ENCODE measurements around the gene SH2D1B.

SH2D1B gene

DNA sequence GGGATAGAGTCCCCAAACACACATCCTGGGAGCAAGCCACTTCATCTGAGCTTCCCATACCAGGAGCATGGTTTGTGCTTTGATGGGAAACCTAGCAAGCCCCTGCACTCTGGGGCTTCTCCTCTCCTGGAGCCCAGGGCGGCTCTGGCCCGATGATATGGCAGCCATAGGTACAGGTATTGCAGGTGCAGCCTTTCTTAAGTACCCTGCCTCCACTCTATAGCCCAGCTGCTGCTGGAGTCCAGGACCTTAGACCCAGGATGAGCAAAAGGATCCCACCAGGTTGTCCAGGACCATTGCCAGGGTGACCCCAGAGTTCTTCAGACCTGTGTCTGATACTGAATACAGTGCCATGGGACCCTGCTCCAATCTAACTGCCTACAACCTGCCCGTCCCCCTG lies 26.2 kb downstream of the SH2D1B start:
- no peak for DNase-seq (ENCODE audit: low read depth in 1 of 2, low spot score in 1 of 2)
- Histone ChIP-seq H3K4me3 (replicated peaks; ENCODE audit: insufficient read depth, low read length) (no peak overlapping the region), H3K27me3 (ENCODE audit: insufficient read depth, poor library complexity, severe bottlenecking) (no peaks in the 10 kb centered on the region), H3K27ac (replicated peaks) (no peak overlapping the region)
- TF ChIP-seq POLR2AphosphoS5 (IDR thresholded peaks at IDR 0.05; ENCODE audit: low read depth) (no peak), GABPA (IDR thresholded peaks at IDR 0.05; ENCODE audit: low read depth) (no peak), SPI1 (IDR thresholded peaks at IDR 0.05; ENCODE audit: borderline replicate concordance, low read depth) (no peak)
- TF ChIP-seq, protein P1, sequence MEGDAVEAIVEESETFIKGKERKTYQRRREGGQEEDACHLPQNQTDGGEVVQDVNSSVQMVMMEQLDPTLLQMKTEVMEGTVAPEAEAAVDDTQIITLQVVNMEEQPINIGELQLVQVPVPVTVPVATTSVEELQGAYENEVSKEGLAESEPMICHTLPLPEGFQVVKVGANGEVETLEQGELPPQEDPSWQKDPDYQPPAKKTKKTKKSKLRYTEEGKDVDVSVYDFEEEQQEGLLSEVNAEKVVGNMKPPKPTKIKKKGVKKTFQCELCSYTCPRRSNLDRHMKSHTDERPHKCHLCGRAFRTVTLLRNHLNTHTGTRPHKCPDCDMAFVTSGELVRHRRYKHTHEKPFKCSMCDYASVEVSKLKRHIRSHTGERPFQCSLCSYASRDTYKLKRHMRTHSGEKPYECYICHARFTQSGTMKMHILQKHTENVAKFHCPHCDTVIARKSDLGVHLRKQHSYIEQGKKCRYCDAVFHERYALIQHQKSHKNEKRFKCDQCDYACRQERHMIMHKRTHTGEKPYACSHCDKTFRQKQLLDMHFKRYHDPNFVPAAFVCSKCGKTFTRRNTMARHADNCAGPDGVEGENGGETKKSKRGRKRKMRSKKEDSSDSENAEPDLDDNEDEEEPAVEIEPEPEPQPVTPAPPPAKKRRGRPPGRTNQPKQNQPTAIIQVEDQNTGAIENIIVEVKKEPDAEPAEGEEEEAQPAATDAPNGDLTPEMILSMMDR (IDR thresholded peaks at IDR 0.05; ENCODE audit: insufficient read depth, low read length): no peak
- TF ChIP-seq, protein P2, sequence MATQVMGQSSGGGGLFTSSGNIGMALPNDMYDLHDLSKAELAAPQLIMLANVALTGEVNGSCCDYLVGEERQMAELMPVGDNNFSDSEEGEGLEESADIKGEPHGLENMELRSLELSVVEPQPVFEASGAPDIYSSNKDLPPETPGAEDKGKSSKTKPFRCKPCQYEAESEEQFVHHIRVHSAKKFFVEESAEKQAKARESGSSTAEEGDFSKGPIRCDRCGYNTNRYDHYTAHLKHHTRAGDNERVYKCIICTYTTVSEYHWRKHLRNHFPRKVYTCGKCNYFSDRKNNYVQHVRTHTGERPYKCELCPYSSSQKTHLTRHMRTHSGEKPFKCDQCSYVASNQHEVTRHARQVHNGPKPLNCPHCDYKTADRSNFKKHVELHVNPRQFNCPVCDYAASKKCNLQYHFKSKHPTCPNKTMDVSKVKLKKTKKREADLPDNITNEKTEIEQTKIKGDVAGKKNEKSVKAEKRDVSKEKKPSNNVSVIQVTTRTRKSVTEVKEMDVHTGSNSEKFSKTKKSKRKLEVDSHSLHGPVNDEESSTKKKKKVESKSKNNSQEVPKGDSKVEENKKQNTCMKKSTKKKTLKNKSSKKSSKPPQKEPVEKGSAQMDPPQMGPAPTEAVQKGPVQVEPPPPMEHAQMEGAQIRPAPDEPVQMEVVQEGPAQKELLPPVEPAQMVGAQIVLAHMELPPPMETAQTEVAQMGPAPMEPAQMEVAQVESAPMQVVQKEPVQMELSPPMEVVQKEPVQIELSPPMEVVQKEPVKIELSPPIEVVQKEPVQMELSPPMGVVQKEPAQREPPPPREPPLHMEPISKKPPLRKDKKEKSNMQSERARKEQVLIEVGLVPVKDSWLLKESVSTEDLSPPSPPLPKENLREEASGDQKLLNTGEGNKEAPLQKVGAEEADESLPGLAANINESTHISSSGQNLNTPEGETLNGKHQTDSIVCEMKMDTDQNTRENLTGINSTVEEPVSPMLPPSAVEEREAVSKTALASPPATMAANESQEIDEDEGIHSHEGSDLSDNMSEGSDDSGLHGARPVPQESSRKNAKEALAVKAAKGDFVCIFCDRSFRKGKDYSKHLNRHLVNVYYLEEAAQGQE (IDR thresholded peaks at IDR 0.05; ENCODE audit: insufficient replicate concordance, low read depth): no peak

DNA sequence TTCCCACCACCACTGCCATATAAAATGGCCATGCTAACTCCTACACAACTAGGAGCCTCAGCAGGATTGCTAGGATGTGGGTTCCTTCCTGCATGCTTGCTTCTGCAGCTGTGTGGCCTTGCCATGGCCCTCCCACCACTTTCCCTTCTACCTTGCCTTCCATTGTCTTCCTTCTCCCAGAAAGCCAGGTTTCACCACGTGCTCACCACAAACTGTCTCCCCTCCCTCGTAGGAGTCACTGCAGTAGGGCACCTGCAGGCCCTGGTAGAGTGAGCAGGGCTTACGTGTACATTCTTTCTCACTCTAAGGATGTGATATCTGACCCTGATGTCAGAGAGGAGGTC lies 26.7 kb downstream of the SH2D1B start:
- Histone ChIP-seq H3K4me3 (replicated peaks; ENCODE audit: insufficient read depth, low read length) (no peak overlapping the region), H3K27me3 (ENCODE audit: insufficient read depth, poor library complexity, severe bottlenecking) (no peaks in the 10 kb centered on the region), H3K27ac (replicated peaks) (no peak overlapping the region)
- TF ChIP-seq POLR2AphosphoS5 (IDR thresholded peaks at IDR 0.05; ENCODE audit: low read depth): no peak
- no peak for TF ChIP-seq GABPA (IDR thresholded peaks at IDR 0.05; ENCODE audit: low read depth)
- TF ChIP-seq, protein P1 (IDR thresholded peaks at IDR 0.05; ENCODE audit: insufficient read depth, low read length): no peak
- TF ChIP-seq, protein P2 (IDR thresholded peaks at IDR 0.05; ENCODE audit: insufficient replicate concordance, low read depth): no peak
- TF ChIP-seq SPI1 (IDR thresholded peaks at IDR 0.05; ENCODE audit: borderline replicate concordance, low read depth): no peak
- no peak for DNase-seq (ENCODE audit: low read depth in 1 of 2, low spot score in 1 of 2)

DNA sequence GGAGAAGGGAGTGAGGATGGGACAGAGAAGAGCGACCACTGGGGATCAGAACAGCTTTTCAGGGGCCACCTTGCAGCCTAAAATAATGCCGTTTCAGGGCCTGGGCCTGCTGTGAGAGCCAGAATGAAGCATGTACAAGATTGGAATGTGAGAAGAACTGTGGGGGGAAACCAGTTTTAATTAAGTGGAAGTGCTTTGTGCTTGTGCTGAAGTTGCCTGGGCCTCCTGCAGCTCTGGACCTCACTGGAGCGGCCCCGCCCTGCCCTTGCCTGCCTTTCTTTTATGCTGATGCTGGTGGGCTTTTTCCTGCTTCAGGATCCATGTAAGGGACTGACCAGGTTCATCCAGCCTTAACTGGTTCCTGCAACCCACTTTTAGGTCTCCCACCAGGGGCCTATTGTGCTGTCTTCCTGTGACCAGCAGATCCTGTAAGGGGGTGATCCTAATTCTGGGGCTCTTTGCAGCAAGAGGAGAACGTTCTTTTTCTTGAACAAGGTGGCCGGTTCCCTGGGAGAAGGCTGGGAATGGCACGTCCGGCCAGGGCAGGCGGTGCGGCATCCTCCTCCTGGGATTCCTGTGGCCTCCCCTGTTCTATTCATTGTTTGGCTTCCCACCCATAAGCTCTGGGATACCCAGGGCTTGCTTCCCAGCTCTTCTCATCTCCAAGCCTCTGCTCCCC lies 27.2 kb downstream of the SH2D1B start:
- Histone ChIP-seq H3K4me3 (replicated peaks; ENCODE audit: insufficient read depth, low read length) (no peak overlapping the region), H3K27me3 (ENCODE audit: insufficient read depth, poor library complexity, severe bottlenecking) (no peaks in the 10 kb centered on the region), H3K27ac (replicated peaks) (no peak overlapping the region)
- TF ChIP-seq SPI1 (IDR thresholded peaks at IDR 0.05; ENCODE audit: borderline replicate concordance, low read depth): no peak
- TF ChIP-seq, protein P2 (IDR thresholded peaks at IDR 0.05; ENCODE audit: insufficient replicate concordance, low read depth): no peak
- TF ChIP-seq GABPA (IDR thresholded peaks at IDR 0.05; ENCODE audit: low read depth): no peak
- TF ChIP-seq POLR2AphosphoS5 (IDR thresholded peaks at IDR 0.05; ENCODE audit: low read depth): no peak
- TF ChIP-seq, protein P1 (IDR thresholded peaks at IDR 0.05; ENCODE audit: insufficient read depth, low read length): no peak
- DNase-seq (ENCODE audit: low read depth in 1 of 2, low spot score in 1 of 2): no peak
